MM.1S (cell line): ENCODE results near the gene MAPKAP1.

Source experiments
- CTCF ChIP-seq: fragments of 300-600 bp; sonication (generic); IDR thresholded peaks from 2 replicates; pipeline ENCODE4 v1.5.1; 2016; ENCODE audit warnings: antibody characterized with exemption, low read length, mixed read lengths
- EZH2 ChIP-seq: fragments of 300-600 bp; sonication (generic); optimal IDR thresholded peaks from 2 replicates; pipeline ENCODE3; 2017; ENCODE audit warnings: low read depth, mild to moderate bottlenecking, antibody characterized with exemption, low read length, mixed read lengths

GRCh38 chr9:125755340-125755739 lies 48.3 kb upstream of the MAPKAP1 start:
- TF ChIP-seq CTCF (no peak), EZH2 (no peak)
